ENCODE data around the gene SGSH.

GRCh38 chr17:80237386-80237785 is 17.3 kb upstream of the SGSH start:
- TF ChIP-seq ZNF274 (IDR thresholded peaks at IDR 0.05; ENCODE audit: low read depth, low read length) (no peak), YY1 (IDR thresholded peaks at IDR 0.05; ENCODE audit: insufficient read depth, insufficient read length) (no peak), SUZ12 (IDR thresholded peaks at IDR 0.05; ENCODE audit: extremely low read depth, insufficient read depth, insufficient read length) (no peak)
